GM12892 (cell line): ENCODE results near the gene DEUP1.

Experiments used
- POLR2A ChIP-seq: IDR thresholded peaks from 2 replicates; pipeline ENCODE4 v1.6.1; 2011; ENCODE audit warnings: low read depth, low read length, control low read depth
- POLR2AphosphoS5 ChIP-seq: IDR thresholded peaks from 2 replicates; pipeline ENCODE4 v1.6.1; 2011; ENCODE audit warnings: low read depth, low read length, control low read depth
- TAF1 ChIP-seq: IDR thresholded peaks from 2 replicates; pipeline ENCODE4 v1.6.1; 2011; ENCODE audit warnings: low read depth, mild to moderate bottlenecking, control low read depth, low read length, borderline replicate concordance

GRCh38 chr11:93482556-93482955, 152.0 kb downstream of the DEUP1 start:
- no peak for TF ChIP-seq POLR2A
- TF ChIP-seq TAF1, result no peak
- no peak for TF ChIP-seq POLR2AphosphoS5
